Fibroblast of the aortic adventitia (primary cell): ENCODE results near the gene FOS. TPM values are rescaled to one million over a fixed set of nuclear protein-coding genes. Genes with fewer than 3 reads are reported as not detected.

ENCODE experiments used
- DNase-seq: peaks from one replicate; pipeline ENCODE4 v3.0.0-alpha.2; 2010; ENCODE audit warnings: low read depth
- H3K4me3 ChIP-seq: 2 replicates; pipeline ENCODE4 v1.5.1; 2011; ENCODE audit warnings: low read depth, mild to moderate bottlenecking, control low read depth, low read length, moderate library complexity
- total RNA-seq: library from RNA; depleted of rRNA; stranded (reverse); fragments of >200 nt; gene quantifications from 2 replicates; pipeline ENCODE4 v1.2.3, GENCODE V29; 2012; ENCODE audit warnings: low replicate concordance
- TF ChIP-seq, protein P1 (sequence below): IDR thresholded peaks from 2 replicates; pipeline ENCODE4 v1.5.1; 2011; ENCODE audit warnings: mild to moderate bottlenecking, low read length, control low read depth, inconsistent platforms; ENCODE audit not compliant: insufficient read depth

Gene FOS
- 1.4 and 26.2 TPM in 2 replicates for total RNA-seq

DNA sequence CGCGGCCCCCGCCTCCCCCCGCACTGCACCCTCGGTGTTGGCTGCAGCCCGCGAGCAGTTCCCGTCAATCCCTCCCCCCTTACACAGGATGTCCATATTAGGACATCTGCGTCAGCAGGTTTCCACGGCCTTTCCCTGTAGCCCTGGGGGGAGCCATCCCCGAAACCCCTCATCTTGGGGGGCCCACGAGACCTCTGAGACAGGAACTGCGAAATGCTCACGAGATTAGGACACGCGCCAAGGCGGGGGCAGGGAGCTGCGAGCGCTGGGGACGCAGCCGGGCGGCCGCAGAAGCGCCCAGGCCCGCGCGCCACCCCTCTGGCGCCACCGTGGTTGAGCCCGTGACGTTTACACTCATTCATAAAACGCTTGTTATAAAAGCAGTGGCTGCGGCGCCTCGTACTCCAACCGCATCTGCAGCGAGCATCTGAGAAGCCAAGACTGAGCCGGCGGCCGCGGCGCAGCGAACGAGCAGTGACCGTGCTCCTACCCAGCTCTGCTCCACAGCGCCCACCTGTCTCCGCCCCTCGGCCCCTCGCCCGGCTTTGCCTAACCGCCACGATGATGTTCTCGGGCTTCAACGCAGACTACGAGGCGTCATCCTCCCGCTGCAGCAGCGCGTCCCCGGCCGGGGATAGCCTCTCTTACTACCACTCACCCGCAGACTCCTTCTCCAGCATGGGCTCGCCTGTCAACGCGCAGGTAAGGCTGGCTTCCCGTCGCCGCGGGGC, at the start of gene FOS:
FOS (plus strand) TSS at position 407 of the 731 bp plus-strand sequence; CDS start at position 562, 155 bp downstream.
- DNase-seq = peak; percentile 97

DNA sequence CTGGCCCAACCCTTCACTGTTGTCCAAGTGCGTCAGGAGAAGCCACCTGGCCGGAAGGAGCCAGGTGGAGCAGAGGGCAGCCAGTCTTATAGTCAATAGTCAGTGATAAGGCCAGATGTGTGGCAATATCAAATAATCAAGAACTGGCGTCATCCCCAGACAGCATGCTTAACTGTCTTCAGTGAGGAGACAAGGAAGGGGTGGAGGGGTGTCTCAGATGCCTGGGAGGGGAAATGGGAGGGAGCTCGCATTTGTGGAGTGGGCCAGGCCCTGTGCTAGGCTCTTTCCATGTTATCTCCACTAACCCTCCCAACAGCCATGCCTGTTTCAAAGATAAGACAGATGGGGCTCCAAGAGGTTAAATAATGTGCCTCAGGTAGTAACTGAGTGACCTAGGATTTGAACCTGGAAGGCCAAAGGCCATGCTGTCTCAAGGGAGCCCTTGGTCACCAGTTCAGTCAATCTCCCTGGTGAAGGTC, 48.9 kb upstream of the FOS start:
- no peak overlapping the region for H3K4me3 ChIP-seq
- DNase-seq = no peak
- TF ChIP-seq, protein P1, sequence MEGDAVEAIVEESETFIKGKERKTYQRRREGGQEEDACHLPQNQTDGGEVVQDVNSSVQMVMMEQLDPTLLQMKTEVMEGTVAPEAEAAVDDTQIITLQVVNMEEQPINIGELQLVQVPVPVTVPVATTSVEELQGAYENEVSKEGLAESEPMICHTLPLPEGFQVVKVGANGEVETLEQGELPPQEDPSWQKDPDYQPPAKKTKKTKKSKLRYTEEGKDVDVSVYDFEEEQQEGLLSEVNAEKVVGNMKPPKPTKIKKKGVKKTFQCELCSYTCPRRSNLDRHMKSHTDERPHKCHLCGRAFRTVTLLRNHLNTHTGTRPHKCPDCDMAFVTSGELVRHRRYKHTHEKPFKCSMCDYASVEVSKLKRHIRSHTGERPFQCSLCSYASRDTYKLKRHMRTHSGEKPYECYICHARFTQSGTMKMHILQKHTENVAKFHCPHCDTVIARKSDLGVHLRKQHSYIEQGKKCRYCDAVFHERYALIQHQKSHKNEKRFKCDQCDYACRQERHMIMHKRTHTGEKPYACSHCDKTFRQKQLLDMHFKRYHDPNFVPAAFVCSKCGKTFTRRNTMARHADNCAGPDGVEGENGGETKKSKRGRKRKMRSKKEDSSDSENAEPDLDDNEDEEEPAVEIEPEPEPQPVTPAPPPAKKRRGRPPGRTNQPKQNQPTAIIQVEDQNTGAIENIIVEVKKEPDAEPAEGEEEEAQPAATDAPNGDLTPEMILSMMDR = no peak

More for the DNA sequence above, at the start of gene FOS:
- peak within 1 kb of the TSS; percentile 92 for H3K4me3 ChIP-seq
- TF ChIP-seq, protein P1 = no peak

DNA sequence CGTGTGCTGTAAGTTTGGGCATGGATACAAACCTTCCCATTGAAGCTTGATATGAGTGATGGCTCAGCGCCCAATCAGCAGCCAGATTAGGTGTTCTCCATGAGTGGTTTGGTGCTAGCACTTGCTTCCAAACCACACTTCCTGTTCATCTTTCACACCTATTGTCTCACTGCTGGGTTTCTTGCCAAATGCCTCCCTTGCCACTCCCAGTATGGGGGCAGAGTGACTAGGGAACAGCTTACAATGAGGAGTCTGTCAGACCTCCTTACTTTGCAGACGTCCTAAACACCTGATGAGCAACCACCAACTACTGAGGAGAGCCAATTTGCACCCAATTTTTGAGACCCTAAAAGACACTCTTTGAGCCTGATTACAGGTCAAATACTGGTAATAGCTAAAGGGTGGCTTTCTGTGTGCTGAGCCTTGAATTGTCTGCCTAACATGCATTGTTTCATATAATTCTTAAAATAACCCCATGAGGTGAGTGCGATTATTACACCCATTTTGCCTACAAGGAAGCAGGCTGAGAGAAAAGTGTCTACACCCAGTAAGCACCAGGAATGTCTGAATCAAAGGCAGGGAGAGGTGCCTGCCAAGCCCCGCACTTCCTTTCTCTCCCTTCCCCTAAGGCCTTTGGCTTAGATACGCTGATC, 48.4 kb upstream of the FOS start:
- H3K4me3 ChIP-seq = no peak overlapping the region
- TF ChIP-seq, protein P1 = peak; percentile 36
- DNase-seq = peak; percentile 67

DNA sequence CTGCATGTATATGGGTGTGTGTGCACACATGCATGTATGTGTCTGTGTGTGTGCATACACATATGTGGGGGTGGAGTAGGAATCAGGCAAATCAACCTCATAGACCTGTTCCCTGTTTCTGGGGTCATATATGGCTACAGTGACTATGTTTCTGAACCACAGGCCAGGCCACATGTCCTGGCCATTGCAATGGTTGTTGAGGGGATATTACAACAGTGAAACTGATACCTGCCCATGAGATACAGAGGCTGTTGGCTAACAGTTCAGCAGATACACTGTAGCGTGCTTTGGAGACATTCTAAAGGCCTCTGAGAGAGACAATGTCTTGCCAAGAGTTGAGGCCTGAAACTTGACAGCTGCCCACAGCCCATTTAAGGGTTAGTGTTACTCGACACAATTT, 47.3 kb upstream of the FOS start:
- DNase-seq = no peak
- no peak overlapping the region for H3K4me3 ChIP-seq
- TF ChIP-seq, protein P1 = no peak

DNA sequence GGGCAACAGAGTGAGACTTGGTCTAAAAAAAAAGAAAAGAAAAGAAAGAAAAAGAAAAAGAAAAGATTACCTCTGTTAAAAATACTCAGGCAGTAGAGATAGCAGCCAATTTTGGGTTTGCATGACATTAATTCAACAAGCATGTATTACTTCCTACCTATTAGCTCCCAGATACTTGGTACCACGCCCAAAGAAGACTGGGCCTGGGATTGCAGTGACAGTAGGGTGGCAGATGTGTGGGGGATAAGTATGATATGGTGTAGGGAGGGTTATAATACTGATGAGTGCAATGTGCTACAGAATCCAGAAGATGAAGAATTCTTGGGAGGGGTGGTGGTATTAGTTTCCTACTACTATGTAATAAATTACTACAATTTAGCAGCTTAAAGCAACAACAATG, 46.4 kb upstream of the FOS start:
- TF ChIP-seq, protein P1 = no peak
- H3K4me3 ChIP-seq = no peak overlapping the region
- no peak for DNase-seq

DNA sequence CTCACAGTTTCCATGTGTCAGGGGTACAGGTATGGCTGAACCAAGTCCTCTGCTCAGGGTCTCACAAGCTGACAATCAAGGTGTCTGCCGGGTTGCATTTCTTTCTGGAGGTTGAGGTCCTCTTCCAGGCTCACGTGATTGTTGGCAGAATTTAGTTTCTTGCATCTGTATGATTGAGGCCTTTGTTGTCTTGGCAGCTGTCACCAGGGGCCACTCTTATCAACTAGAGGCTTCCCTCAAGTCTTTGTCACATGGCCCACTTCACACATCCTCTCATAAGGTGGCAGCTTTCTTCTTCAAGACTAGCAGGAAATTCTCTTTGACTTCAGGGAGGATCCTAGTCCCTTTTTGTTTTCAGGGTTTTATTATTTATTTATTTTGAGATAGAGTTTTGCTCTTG, 46.0 kb upstream of the FOS start:
- no peak for DNase-seq
- no peak overlapping the region for H3K4me3 ChIP-seq
- TF ChIP-seq, protein P1 = no peak
